IPS-18a (cell line): ENCODE data around the gene KIF12.
"Not testable (repeated sequence)": the region's sequence is repeated elsewhere in the genome, so short reads cannot be mapped to it uniquely, and the experiment has no call there.

Experiments
- H3K27ac ChIP-seq: one replicate; pipeline ENCODE4 v1.5.1; 2013; ENCODE audit warnings: low read length
- H3K27me3 ChIP-seq: one replicate; pipeline ENCODE4 v1.6.1; 2013; ENCODE audit warnings: mild to moderate bottlenecking, low read length; ENCODE audit not compliant: control insufficient read depth, insufficient read depth
- H3K36me3 ChIP-seq: one replicate; pipeline ENCODE4 v1.6.1; 2013; ENCODE audit warnings: low read depth, low read length; ENCODE audit not compliant: control insufficient read depth
- H3K4me1 ChIP-seq: one replicate; pipeline ENCODE4 v1.6.1; 2013; ENCODE audit warnings: low read depth, low read length; ENCODE audit not compliant: control insufficient read depth
- H3K4me3 ChIP-seq: one replicate; pipeline ENCODE4 v1.5.1; 2013; ENCODE audit warnings: low read length
- H3K9ac ChIP-seq: one replicate; pipeline ENCODE4 v1.6.1; 2013; ENCODE audit warnings: mild to moderate bottlenecking, low read length, moderate library complexity
- H3K9me3 ChIP-seq: one replicate; pipeline ENCODE4 v1.6.1; 2013; ENCODE audit warnings: low read depth, low read length; ENCODE audit not compliant: control insufficient read depth

The KIF12 gene

GRCh38 chr9:114046237-114046755 lies 52.8 kb downstream of the KIF12 start:
- Histone ChIP-seq H3K4me3 (no peak overlapping the region), H3K4me1 (no peaks in the 10 kb centered on the region), H3K9ac (no peak overlapping the region), H3K27me3 (no peaks in the 10 kb centered on the region), H3K9me3 (no peaks in the 10 kb centered on the region), H3K27ac (no peak overlapping the region), H3K36me3 (peaks cover 18% of the 10 kb centered on the region)

- not testable (repeated sequence) for H3K27me3 ChIP-seq, H3K9ac ChIP-seq, H3K27ac ChIP-seq, H3K36me3 ChIP-seq, H3K9me3 ChIP-seq, H3K4me1 ChIP-seq, H3K4me3 ChIP-seq
Observed at GRCh38 chr9:114043660-114044059, 55.4 kb downstream of the KIF12 start.
